Fibroblast of peridontal ligament (primary cell): ENCODE data around the gene MMP23B.
"Not testable (repeated sequence)": the region's sequence is repeated elsewhere in the genome, so short reads cannot be mapped to it uniquely, and the experiment has no call there.

Experiments
- DNase-seq: peaks from one replicate; pipeline ENCODE4 v3.0.0-alpha.2; 2010; ENCODE audit errors: extremely low read depth

MMP23B gene

GRCh38 chr1:1631782-1632420 lies at the start of gene MMP23B:
Gene MMP23B, plus strand, starts transcription at chr1:1632173. Its CDS starts 46 bp downstream, at chr1:1632219.
- DNase-seq, result no peak

DNA sequence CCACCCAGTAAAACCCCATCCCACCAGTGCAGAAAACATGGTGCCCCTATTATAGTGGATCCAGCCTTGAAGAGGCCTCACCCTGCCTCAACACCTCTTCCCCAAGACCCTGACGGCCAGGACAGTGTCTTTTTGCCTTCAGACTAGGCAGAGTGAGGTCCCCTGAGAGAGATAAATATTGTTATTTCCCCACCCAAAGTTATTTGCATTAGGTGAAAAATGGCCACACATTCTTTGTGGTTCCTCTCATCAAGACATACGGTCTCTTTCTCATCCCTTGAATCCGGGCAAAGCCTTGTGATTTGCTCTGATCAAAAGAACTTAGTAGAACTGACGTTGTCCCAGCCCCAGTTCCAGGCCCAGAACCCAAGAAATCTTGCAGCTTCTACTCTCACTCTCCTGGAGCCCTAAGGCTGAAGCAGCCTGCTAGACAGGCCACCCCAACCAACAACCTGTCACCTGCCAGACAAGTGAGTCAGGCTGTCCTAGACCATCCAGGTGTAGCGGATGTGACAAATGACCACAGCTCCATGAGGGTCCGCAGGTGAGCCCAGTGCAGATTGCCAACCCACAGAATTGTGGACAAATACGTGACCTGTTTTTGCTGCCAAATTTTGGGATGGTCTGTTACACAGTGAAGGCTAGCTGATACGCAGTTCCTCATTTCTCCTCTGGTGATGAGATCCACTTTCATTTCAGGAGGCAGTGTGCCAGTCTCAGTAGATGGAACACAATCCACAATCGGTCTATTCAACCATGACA lies 49.2 kb upstream of the MMP23B start:
- DNase-seq, result no peak

- no peak for DNase-seq
Measured at GRCh38 chr1:1583347-1584010, 48.5 kb upstream of the MMP23B start.

DNA sequence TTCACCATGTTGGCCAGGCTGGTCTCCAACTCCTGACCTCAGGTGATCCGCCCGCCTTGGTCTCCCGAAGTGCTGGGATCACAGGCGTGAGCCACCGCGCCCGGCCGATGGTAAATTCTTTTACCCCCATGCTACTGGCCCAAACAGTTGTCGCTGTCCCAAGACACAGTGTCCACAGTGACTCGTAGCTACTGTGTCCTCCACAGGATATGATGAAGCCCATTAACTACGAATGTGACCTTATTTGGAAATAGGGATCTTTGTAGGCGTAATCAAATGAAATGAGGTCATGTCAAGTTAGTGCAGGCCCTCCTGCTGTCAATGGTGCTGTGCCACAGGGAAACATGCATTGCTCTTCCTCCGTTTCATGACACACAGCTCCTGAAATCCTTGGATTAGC lies 40.5 kb upstream of the MMP23B start:
- no peak for DNase-seq

- no peak for DNase-seq
Measured at GRCh38 chr1:1593834-1594601, 38.0 kb upstream of the MMP23B start.

DNA sequence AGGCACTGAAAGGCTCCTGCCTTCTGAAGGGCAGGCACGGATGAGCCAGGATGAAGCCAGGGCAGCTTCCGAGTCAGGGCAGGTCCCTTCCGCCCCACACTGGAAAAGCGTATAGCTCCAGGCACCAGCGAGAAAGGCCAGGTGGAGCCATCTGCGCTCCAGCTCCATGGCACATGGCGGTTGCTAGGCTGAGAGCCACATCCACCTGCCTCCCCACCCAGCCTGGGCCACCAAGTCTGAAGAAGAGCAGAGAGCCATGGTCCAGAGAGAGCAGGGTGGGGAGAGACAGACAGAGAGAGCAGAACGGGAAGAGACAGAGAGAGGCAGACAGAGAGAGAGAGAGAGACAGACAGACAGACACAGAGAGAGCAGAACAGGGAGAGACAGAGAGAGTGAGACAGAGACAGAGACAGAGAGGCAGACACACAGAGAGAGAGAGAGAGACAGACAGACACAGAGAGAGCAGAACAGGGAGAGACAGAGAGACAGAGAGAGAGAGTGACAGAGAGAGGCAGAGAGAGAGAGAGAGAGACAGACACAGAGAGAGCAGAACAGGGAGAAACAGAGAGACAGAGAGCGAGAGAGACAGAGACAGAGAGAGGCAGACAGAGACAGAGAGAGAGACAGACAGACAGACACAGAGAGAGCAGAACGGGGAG lies 37.2 kb upstream of the MMP23B start:
- no peak for DNase-seq

- DNase-seq, result not testable (repeated sequence)
Measured at GRCh38 chr1:1595341-1595740, 36.6 kb upstream of the MMP23B start.

DNA sequence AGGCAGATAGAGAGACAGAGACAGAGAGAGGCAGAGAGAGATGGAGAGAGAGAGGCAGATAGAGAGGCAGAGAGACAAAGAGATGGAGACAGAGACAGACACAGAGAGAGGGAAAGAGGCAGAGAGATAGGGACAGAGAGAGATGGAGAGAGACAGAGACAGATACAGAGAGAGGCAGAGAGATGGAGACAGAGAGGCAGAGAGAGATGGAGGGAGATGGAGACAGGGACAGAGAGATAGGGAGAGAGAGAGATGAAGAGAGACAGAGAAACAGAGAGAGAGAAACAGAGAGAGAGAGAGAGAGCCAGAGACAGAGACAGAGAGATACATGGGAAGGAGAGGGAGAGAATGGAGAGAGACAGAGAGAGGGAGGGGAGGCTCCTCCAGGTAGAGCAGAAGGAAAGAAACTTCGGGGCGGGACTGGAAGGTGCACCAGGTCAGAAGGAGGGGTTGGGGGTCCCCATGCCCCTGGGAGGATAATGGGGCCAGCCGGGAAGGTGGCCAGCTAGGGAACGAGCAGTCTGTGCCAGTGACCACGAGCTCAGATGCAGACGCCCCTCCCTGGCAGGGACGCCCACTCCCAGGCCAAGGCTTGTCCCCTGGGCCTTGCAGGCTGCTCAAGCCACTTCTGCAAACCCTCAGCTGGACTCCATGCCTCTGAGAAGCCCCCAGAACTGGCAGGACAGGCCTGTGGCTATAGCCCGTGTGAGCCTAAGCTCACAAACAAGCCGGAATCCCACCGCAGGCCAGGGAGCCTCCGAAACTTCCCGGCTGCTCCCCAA lies 35.3 kb upstream of the MMP23B start:
- DNase-seq, result no peak

DNA sequence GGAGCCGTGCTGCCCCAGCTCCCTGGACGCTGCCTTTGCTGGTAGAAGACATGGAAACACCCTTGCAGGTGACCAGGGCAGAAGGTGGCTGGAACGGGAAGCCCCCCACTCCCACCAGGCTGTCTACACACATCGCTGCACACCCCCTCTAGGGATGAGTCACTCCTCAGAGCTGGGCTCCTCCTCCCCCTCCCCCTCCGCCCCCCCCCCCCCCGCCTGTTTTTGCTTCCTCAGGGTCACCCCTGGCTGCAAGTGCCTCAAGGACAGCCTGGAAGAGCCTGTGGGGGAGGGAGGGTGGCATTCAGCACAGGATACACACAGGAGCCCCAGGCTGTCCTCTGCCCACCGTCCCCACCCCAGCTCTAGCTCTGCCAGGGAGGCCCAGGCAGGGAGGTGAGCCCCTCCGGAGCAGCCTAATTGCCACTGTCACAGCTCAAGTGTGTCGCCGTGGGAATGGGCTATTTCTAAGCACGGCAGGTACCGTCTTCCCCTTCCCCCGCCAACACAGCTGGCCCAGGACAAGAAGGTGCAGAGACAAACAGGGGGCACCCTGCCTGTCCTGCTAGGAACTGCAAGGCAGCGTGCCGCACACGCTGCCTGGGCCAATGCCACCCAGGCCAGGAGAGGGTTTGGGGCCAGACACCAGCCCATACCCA lies 34.6 kb upstream of the MMP23B start:
- DNase-seq, result no peak

- no peak for DNase-seq
Measured at GRCh38 chr1:1598051-1598719, 33.8 kb upstream of the MMP23B start.

- DNase-seq, result no peak
Measured at GRCh38 chr1:1598720-1599029, 33.3 kb upstream of the MMP23B start.

GRCh38 chr1:1599030-1599934 lies 32.7 kb upstream of the MMP23B start:
- DNase-seq, result no peak

DNA sequence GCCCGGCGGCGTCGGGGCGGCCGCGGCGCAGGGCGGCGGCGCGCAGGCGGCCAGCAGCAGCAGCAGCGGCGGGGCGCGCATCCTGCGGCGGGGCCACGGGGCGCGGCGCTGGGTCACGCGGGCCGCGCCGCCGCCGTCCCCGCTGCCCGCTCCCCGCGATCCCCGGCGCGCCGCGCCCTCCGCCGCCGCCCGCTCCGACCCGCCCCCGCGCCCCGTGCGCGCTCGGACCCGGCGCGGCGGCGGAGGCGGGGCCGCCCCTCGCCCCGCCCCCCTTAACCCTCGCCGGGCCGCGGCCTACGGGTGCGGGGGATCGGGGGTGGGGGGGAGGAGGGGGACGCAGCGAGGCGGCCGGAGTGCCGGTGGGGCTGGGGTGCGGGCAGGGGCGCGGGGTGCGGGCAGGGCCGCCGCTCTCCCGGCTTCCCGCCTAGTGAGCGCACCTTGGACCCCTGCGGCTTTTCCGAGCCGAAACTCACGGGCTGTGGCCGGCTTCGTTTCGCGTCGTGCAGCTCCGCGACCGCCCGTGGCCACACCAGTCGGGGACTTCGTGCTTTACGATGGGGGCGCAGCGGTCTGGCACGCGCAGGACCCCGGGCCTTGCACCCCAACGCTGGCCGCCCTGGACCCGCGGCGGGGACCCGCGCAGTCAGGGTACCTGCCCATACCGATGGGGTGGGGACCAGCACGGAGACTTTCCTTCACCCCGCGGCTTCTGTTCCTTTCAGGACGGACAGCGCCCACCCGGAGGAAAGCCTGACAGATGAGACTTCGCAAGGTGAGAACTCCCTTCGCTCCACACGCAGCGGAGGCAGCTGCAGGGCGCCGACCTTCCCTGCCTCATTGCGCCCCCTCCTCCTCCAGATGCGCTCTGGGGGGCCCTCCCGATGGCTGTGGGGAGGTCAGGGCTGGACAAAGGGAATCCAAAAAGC lies 31.8 kb upstream of the MMP23B start, which contains the start of gene FNDC10:
Gene FNDC10, minus strand, starts transcription at position 201 of the 926 bp plus-strand sequence. Its CDS starts 120 bp downstream, at position 81.
- DNase-seq, result no peak

GRCh38 chr1:1600861-1601563 lies 31.0 kb upstream of the MMP23B start:
- no peak for DNase-seq

GRCh38 chr1:1601564-1602303 lies 30.2 kb upstream of the MMP23B start:
- DNase-seq, result no peak

GRCh38 chr1:1602304-1602967 lies 29.5 kb upstream of the MMP23B start:
- no peak for DNase-seq
